Measurements from ENCODE around the gene UBN2. TPM values are rescaled to one million over a fixed set of nuclear protein-coding genes. Genes with fewer than 3 reads are reported as not detected.

UBN2 gene
- polyA plus RNA-seq, 4 donors = 9.4 to 26.3 (median 16.9) TPM

GRCh38 chr7:139341058-139341775, 110.2 kb downstream of the UBN2 start, which contains the start of gene FMC1:
Gene FMC1 (plus strand): TSS chr7:139341337. CDS start chr7:139341385, 48 bp downstream.
- DNase-seq (ENCODE audit: low read depth in 4 of 4, low spot score in 2 of 4) = peak; percentile 89 to 94 (median 91)

- peak in 1 of 4 donors; percentile 58 for DNase-seq (ENCODE audit: low read depth in 4 of 4, low spot score in 2 of 4)
Observed at GRCh38 chr7:139341776-139342226, 110.8 kb downstream of the UBN2 start.

- no peak for DNase-seq (ENCODE audit: low read depth in 4 of 4, low spot score in 2 of 4)
Observed at GRCh38 chr7:139345042-139345441, 114.0 kb downstream of the UBN2 start.

- DNase-seq (ENCODE audit: low read depth in 4 of 4, low spot score in 2 of 4) = no peak
Observed at GRCh38 chr7:139351027-139351426, 120.0 kb downstream of the UBN2 start.

- no peak for DNase-seq (ENCODE audit: low read depth in 4 of 4, low spot score in 2 of 4)
Observed at GRCh38 chr7:139354729-139355128, 123.7 kb downstream of the UBN2 start.

- no peak for DNase-seq (ENCODE audit: low read depth in 4 of 4, low spot score in 2 of 4)
Observed at GRCh38 chr7:139355320-139355719, 124.3 kb downstream of the UBN2 start.

Other genes with a start within 250 kb of the UBN2 start
- gene KIAA1549, start 249.8 kb upstream of the UBN2 start, polyA plus RNA-seq (ENCODE audit: insufficient read length in 4 of 4) = 10 to 100 TPM; 10.7 to 17.5 (median 12.8) TPM
- 10 to 100 TPM; 15.4 to 31.3 (median 23.7) TPM for gene ZC3HAV1L, start 195.2 kb upstream of the UBN2 start, polyA plus RNA-seq (ENCODE audit: insufficient read length in 4 of 4)
- gene ZC3HAV1, start 121.5 kb upstream of the UBN2 start, polyA plus RNA-seq (ENCODE audit: insufficient read length in 4 of 4) = 10 to 100 TPM; 15.7 to 22.3 (median 18.8) TPM
- 10 to 100 TPM; 22.5 to 36.2 (median 27.0) TPM for gene FMC1, start 110.1 kb downstream of the UBN2 start, polyA plus RNA-seq (ENCODE audit: insufficient read length in 4 of 4)
- gene LUC7L2, start 128.7 kb downstream of the UBN2 start, polyA plus RNA-seq (ENCODE audit: insufficient read length in 4 of 4) = 100 to 1,000 TPM; 105 to 190 (median 134) TPM